ENCODE data around the gene GCDH.
"Not testable (repeated sequence)": the region's sequence is repeated elsewhere in the genome, so short reads cannot be mapped to it uniquely, and the experiment has no call there.

GCDH gene

DNA sequence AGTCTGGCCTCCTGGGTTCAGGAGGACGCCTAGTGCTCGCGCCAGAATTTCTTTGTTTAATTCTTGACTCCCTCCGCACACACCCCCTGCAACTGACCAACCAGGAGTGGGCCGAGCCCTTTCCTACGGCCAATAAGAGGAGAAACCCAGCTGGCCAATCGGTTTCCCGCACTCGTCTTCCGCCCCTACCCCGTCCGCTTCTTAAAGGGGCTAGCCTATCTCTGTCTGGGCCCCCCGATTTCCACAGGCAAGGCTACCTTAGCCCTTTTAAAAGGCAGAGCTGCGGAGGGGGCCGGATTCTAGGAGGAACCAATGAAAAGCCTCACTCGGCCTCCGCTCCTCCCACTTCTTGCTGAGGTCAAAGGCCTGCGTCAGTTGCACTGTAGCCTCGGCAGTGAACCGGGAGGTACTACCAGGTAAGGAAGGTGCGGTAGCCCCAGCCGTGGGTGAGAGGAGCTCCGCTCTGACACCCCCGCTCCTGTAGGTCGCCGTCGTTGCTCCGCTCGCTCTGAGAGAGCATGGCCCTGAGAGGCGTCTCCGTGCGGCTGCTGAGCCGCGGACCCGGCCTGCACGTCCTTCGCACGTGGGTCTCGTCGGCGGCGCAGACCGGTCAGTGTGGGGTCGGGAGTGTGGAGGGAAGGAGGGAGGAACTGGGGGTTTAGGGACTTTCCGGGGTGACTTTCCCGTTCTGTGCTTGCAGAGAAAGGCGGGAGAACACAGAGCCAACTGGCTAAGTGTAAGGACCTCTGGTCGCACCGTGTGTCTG, at the start of gene GCDH:
Gene GCDH, plus strand, starts transcription at position 374 of the 766 bp plus-strand sequence. Its CDS starts 145 bp downstream, at position 519.
- peak; percentile 97 for DNase-seq (ENCODE audit: low read depth)

DNA sequence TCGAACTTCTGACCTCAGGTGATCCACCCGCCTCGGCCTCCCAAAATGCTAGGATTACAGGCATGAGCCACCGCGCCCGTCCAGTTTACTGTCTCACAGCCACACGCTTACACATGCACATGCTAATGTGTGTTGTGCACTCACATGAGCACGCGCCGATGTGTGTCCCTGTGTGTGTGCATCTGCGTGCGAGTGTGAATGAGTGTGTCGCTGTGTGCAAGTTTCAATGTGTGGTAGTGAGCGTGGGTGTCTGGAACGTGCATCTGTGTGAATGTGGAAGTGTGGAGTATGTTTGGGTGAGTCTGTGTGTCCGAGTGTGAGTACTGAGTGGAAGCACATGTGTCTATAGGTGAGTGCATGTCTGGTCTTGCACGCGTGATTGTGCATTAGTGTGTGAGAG, 48.4 kb upstream of the GCDH start:
- DNase-seq (ENCODE audit: low read depth), result no peak

DNA sequence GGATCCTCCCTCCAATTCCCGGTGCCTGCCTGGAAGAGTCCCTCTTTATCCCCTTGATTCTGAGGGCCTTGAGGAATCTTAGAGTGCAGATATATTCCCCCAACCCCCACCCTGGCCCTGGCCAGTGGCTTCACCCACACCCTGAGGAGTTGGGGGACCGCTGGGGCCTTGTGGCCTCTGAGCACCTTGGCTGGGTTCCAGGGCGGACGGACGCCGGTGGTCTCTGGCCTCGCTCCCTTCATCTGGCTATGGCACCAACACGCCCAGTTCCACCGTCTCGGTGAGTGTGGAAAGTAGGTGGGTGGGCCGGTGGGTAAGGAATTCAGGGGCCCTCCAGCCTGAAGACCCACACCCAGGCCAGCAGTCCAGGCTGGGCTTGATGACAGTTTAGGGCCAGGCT, 47.6 kb upstream of the GCDH start:
- DNase-seq (ENCODE audit: low read depth), result no peak

DNA sequence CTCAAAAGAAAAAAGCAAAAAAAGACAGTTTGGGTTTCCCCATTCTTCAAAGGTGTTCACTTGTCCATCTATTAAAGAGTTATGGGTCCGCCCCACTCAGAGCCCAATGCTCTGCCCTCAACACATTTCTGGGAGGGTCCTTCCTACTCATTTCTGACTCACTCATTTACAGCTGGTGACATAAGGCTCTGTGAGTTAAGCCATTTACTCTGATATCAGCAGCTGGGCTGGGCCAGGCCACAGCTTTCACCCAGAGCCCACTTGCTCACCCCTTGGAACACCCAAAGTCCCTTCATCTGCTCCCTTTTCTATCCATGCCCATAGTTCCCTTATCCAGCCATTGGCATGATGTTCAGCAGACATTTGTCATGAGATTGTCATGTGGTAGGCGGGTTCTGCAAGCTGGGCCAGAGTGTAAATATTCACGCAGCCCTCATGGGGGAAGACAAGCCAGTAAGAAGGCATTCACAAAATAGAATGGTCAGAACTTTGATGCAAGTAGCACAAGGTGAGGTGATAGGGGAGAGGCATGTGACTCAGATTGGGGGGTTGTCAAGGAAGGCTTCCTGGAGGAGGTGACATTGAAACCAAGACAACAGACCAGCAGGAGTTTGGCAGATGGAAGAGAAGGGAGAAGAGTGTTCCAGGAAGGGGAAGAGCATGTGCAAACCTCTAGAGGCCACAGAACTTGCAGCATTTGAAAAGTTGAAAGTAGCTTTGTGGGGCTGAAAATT, 46.8 kb upstream of the GCDH start:
- no peak for DNase-seq (ENCODE audit: low read depth)

DNA sequence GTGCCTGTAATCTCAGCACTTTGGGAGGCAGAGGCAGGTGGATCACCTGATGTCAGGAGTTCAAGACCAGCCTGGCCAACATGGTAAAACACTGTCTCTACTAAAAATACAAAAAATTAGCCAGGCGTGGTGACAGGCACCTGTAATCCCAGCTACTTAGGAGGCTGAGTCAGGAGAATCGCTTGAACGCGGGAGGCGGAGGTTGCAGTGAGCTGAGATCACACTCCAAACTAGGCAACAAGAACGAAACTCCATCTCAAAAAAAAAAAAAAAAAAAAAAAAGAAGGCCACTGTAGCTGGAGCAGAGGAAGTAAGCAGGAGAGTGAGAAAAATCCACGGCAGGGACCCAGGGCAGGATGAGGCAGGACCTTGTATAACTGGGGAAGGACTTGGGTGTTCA, 44.3 kb upstream of the GCDH start:
- DNase-seq (ENCODE audit: low read depth), result not testable (repeated sequence)

DNA sequence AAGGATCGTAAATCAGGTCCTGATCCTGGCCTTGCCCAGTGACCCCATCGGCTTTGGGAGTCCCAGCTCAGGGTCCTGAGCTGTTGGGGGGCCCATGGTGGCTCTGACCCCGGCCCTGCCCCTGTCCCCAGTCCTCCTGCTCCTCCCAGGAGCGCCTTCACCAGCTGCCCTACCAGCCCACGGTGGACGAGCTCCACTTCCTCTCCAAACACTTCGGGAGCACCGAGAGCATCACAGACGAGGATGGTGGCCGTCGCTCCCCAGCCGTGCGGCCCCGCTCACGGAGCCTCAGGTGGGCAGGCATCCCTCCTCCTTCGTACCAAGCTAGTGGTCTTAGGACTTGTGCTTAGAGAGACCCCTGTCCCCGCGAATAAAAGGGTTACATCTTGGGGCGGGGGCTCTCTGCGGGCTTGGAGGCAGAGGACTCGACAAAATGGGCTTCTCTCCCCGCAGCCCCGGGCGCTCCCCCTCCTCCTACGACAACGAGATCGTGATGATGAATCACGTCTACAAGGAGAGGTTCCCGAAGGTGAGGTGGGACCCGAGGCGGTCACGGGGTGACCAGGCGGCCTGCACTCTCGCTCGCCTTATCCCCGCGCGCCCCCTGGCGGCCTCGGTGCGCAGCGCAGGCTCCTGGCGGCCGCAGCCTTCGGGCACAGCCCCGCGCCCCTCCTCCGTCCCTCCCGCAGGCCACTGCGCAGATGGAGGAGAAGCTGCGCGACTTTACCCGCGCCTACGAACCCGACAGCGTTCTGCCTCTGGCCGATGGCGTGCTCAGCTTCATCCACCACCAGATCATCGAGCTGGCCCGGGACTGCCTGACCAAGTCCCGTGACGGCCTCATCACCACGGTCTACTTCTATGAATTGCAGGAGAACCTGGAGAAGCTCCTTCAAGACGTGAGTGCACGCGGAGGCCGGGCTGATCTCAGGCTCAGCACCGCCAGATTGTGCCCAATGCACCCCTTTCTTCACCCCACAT, 43.5 kb upstream of the GCDH start:
- DNase-seq (ENCODE audit: low read depth), result peak; percentile 56

DNA sequence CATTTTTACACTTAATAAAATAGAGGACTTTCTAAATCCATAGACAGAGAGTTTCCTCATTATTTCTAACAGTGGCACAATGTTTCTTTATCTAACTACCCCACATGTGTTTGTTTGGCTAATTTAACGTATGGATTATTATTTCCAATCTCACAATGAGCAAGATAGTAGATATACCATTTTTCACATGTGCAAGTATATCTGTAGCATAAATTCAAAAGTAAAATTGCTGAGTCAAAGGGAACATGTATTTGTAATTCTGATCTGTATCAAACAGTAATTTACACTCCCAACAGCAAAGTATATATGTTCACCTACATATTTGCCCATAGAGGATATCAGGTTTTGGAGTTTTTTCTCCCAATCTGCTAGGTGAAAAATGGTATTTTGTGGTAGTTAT, 34.3 kb upstream of the GCDH start:
- DNase-seq (ENCODE audit: low read depth), result no peak

DNA sequence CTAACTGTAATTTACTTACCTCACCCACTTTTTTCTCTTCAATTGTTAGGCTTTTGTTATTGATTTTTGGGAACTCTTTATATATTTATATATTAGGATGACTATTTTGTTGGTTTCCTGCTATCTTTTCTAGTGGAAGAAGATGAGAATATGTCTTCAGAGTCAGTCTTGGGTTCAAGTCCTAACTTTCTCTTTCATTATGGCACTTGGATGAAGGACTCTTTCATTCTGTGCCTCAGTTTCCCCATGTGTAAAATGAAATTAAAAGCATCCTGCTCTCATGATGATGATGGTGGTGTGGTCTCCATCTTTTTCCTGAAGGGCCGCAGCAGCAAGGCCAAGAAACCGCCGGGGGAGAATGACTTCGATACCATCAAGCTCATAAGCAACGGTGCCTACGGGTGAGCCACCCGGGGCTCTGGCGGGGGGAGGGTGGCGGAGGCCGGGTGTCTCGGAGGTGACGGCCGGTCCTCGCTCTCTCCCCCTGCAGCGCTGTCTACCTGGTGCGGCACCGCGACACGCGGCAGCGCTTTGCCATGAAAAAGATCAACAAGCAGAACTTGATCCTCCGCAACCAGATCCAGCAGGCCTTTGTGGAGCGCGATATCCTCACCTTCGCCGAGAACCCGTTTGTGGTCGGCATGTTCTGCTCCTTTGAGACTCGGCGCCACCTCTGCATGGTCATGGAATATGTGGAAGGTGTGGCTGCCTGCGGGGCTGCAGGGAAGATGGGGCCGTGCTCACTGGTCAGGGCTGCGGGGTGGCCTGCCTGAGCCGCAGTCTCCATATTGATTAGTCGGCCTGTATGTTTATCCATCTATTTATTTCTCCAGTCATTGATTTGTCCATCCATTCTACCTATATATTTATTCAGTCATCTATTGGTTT, 32.7 kb upstream of the GCDH start:
- no peak for DNase-seq (ENCODE audit: low read depth)

DNA sequence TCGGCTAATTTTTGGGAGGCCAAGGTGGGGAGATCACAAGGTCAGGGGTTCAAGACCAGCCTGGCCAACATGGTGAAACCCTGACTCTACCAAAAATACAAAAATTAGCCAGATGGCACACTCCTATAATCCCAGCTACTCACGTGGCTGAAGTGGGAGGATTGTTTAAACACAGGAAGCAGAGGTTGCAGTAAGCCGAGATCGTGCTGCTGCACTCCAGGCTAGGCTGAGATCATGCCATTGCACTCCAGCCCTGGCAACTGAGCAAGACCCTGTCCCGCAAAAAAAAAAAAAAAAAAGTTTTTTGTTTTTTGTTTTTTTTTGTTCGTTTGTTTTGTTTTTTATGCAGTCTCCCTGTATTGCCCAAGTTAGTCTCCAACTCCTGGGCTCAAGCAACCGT, 31.4 kb upstream of the GCDH start:
- no peak for DNase-seq (ENCODE audit: low read depth)

DNA sequence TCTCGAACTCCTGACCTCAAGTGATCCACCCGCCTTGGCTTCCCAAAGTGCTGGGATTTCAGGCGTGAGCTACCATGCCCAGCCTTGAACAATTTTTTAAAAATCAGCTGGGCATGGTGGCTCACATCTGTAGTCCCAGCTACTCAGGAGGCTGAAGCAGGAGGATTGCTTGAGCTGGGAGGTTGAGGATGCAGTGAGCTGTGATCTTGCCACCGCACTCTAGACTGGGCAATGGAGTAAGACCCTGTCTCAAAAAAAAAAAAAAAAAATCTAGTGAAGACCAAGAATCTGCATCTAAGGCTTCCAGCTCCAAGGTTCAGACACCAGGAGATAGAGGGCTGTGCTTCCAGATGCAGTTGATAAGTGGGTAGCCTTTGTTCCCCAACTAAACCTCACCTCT, 26.8 kb upstream of the GCDH start:
- DNase-seq (ENCODE audit: low read depth), result no peak

DNA sequence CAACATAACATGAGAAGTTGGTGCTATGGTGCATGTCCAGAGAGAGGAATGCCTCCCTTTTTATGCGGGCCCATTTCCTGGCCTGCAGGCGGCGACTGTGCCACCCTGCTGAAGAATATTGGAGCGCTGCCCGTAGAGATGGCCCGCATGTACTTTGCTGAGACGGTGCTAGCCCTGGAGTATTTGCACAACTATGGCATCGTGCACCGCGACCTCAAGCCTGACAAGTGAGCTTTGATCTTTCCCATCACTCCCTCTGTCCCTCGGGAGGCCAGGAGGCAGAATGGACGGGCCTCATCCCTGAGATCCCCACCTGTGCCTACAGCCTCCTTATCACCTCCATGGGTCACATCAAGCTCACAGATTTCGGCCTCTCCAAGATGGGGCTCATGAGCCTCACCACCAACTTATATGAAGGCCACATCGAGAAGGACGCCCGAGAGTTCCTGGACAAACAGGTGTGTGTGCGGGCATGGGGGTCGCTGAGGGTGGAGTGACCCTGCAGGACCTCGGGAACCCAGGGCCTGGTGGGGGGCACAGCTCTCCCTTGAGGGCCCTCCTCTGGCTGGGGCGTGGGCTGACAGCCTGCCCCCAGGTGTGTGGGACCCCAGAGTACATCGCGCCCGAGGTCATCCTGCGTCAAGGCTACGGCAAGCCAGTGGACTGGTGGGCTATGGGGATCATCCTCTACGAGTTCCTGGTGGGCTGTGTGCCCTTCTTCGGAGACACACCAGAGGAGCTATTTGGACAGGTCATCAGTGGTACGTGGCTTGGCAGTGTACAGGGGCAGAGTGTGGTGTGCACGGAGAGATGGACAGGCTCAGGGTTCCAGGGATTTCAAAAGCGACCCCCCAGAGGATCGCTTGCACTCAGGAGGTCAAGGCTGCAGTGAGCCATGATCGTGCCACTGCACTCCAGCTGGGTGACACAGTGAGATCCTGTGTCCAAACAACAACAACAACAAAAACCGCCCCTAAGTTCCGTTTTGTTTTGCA, 25.9 kb upstream of the GCDH start:
- no peak for DNase-seq (ENCODE audit: low read depth)

DNA sequence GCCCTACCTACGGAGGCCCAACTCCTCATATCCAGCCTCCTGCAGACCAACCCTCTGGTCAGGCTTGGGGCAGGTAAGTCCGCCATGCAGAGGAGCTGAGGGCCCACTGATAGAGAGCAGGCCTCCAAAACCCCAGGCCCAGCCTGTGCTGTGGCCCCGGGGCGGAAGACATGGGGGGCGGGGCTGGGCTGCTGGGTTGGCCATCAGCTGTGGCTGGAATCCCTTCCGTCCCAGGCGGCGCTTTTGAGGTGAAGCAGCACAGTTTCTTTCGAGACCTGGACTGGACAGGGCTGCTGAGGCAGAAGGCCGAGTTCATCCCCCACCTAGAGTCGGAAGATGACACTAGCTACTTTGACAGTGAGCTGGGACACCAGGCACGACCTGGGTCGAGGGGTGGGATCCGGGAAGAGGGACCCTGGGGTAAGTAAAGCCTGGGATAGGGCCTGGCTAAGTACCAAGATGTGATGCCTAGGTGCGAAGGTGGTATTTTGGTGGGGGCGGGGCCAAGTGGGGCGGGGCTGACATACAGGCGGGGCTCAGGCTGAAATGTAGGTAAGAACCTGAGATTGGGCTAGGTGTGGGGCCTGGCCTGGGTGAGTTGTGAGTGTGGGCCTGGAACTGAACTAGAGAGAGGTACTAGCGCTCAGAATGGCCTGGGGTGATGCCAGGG, 25.1 kb upstream of the GCDH start:
- DNase-seq (ENCODE audit: low read depth), result no peak

DNA sequence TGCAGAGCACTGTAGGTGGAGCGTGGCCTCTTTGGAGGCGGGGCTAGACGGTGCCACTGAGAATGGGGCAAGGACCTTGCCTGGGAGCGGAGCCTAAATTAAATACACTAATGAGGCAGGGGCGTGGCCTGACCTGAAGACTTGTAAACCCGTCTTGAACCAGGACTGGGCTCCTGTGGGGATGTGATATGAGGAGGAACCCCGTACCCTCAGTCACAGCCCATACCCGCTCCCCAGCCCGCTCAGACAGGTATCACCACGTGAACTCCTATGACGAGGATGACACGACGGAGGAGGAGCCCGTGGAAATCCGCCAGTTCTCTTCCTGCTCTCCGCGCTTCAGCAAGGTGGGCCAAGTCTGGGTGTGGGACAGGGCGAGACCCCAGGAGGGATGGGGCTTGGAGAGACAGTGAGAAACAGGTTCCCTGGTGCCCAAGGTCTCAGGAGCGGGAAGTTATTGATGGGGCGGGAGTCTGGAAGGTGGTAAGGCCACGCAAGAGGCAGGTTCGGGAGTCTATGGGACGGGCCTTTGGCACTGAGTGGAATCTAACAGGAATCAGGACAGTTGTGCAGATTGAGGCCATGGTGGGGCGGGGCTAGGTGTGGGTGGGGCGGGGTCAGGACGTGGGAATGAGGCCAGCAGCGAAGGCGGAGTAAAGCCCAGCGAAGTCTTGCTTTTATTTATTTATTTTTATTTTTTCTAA, 24.4 kb upstream of the GCDH start:
- no peak for DNase-seq (ENCODE audit: low read depth)

DNA sequence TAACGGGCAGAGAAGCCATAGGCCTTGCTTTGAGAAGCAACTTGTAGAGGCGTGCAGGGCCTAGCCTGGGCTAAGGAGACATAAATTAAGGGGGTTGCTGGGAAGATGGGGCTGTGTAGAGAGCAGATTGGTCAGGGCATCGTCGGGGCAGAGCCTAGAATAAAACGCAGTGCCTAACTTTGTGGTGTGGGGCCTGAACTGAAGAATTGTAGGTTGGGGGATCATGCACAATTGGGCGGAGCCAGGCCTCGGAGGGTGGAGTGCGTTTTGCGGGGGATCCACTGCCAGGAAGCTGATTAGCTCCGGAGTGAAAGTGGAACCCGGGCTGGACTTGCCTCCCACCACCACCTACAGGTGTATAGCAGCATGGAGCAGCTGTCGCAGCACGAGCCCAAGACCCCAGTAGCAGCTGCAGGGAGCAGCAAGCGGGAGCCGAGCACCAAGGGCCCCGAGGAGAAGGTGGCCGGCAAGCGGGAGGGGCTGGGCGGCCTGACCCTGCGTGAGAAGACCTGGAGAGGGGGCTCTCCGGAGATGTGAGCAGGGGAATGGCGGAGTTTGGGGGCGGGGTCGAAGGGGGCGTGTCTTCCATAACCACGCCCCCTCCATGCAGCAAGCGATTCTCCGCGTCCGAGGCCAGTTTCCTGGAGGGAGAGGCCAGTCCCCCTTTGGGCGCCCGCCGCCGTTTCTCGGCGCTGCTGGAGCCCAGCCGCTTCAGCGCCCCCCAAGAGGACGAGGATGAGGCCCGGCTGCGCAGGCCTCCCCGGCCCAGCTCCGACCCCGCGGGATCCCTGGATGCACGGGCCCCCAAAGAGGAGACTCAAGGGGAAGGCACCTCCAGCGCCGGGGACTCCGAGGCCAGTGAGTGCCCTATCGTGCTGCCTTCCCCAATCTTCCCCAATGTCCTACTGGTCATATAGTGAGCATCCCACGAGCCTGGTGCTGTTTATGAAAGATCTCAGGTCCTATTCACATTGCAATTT, 23.6 kb upstream of the GCDH start:
- peak; percentile 20 for DNase-seq (ENCODE audit: low read depth)

DNA sequence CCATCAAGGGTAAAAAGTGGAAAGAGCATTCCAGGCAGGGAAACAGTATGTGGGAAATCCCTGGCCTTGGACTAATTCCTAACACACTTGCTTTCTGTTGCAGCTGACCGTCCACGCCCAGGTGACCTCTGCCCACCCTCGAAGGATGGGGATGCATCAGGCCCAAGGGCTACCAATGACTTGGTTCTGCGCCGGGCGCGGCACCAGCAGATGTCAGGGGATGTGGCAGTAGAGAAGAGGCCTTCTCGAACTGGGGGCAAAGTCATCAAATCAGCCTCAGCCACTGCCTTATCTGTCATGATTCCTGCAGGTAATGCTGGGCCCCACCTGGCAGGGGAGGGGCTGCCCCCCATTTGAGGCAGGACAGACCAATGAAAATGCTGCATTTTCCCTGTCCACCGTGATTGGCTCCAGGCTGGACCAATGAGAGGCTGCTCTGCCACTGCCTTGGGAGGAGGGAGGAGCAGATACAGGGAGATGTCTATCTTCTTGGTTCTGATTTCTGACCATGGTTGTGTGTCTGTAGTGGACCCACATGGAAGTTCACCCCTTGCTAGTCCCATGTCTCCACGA, 22.3 kb upstream of the GCDH start:
- no peak for DNase-seq (ENCODE audit: low read depth)

DNA sequence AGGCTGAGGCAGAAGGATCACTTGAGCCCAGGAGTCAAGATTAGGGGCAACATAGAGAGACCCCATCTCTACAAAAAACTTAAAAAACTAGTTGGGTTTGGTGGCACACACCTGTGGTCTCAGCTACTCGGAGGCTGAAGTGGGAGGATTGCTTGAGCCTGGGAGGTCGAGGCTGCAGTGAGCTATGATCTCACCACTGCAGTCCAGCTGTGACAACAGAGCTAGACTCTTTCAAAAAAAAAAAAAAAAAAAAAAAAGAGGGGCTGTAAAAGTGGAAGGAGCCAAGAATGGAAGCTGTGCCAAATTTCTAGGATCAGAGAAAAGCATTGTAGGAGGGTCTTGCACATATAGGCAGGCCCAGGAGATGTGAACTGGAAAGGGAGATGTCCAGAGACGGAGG, 19.3 kb upstream of the GCDH start:
- no peak for DNase-seq (ENCODE audit: low read depth)

DNA sequence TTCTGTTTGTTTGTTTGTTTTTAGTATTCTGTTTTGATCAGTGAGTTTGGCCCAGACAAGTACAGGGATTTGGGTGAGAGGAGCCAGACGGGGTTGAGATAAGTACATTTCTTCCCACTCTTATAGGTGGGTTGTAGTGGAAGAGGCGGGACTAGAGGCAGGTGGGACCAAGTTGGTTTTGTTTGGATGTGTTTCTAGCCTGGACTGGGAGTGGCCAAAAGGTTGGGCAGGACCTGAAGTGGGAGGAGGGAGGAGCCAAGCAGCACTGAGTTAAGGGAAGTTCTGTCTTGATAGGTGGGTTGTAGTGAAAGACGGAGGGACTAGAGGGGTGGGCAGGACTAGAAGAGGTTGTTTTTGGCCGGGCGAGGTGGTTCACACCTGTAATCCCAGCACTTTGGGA, 18.7 kb upstream of the GCDH start:
- no peak for DNase-seq (ENCODE audit: low read depth)

Data from fibroblast of the conjunctiva (primary cell).